ENCODE measurements around the gene TP53INP2. TPM values are rescaled to one million over a fixed set of nuclear protein-coding genes. Genes with fewer than 3 reads are reported as not detected.
A peak's percentile ranks its signal among the peaks of the same experiment; 100 is the strongest.

Gene TP53INP2
- total and polyA plus RNA-seq, 12 donors: 31.7 to 174 (median 129) TPM

GRCh38 chr20:34709044-34709830, 5.1 kb downstream of the TP53INP2 start:
- intact Hi-C loops (cut with DNase I): loop anchor here in 9 of 10 donors (5.0 to 10.0 kb wide), 9 partner anchors 124 to 397 kb away; partner anchors contain the start of gene MAP1LC3A (in 1 of the 9)
- H3K9me3 ChIP-seq: no peaks in the 10 kb centered on the region
- DNase-seq (peak; percentile 84 to 86), ATAC-seq (peak; percentile 57 to 81 (median 69))
- peaks cover 0 to 41% (median 5%) of the 10 kb centered on the region in 9 donors for H3K36me3 ChIP-seq
- H3K27me3 ChIP-seq: no peaks in the 10 kb centered on the region
- TF ChIP-seq CTCF (IDR thresholded peaks at IDR 0.05): no peak
- peaks cover 5 to 90% (median 71%) of the 10 kb centered on the region in 9 donors for H3K4me1 ChIP-seq
- WGBS, 2 donors: 4 to 5% methylated on average over 53 to 59 of the region's 64 CpGs
- H3K27ac ChIP-seq: peak overlapping the region; percentile 70 to 100 (median 97)
- H3K4me3 ChIP-seq: peak overlapping the region; percentile 13 to 78 (median 73)

- Histone ChIP-seq H3K27ac (peak overlapping the region; percentile 70 to 100 (median 97)), H3K4me1 (peaks cover 5 to 88% (median 70%) of the 10 kb centered on the region in 9 donors), H3K27me3 (no peaks in the 10 kb centered on the region), H3K36me3 (peaks cover 0 to 48% (median 5%) of the 10 kb centered on the region in 9 donors), H3K9me3 (no peaks in the 10 kb centered on the region), H3K4me3 (peak overlapping the region; percentile 13 to 78 (median 73))
- ATAC-seq: peak; percentile 32 to 69 (median 50)
- peak; percentile 44 to 72 for DNase-seq
- intact Hi-C loops (cut with DNase I): loop anchor here in 9 of 10 donors (5.0 to 10.0 kb wide), 9 partner anchors 125 to 398 kb away; partner anchors contain the start of gene MAP1LC3A (in 1 of the 9)
- WGBS, 2 donors: 6 to 10% methylated on average over 41 to 61 of the region's 61 CpGs
- TF ChIP-seq CTCF (IDR thresholded peaks at IDR 0.05): peak in 6 of 9 donors; percentile 31 to 56 (median 38)
These were observed 5.9 kb downstream of the TP53INP2 start for GRCh38 chr20:34709831-34710567.

GRCh38 chr20:34710568-34710839, 6.4 kb downstream of the TP53INP2 start:
- peak overlapping the region in 7 of 10 donors; percentile 62 to 100 (median 99) for H3K27ac ChIP-seq
- intact Hi-C loops (cut with DNase I): no loop called here
- no peak for DNase-seq
- TF ChIP-seq CTCF (IDR thresholded peaks at IDR 0.05): no peak
- ATAC-seq: no peak
- peaks cover 5 to 82% (median 65%) of the 10 kb centered on the region in 9 donors for H3K4me1 ChIP-seq
- peak overlapping the region in 5 of 10 donors; percentile 72 to 77 (median 75) for H3K4me3 ChIP-seq
- H3K36me3 ChIP-seq: peaks cover 0 to 53% (median 10%) of the 10 kb centered on the region in 9 donors
- no peaks in the 10 kb centered on the region for H3K27me3 ChIP-seq
- no peaks in the 10 kb centered on the region for H3K9me3 ChIP-seq

GRCh38 chr20:34710861-34711574, 6.9 kb downstream of the TP53INP2 start:
- no peaks in the 10 kb centered on the region for H3K27me3 ChIP-seq
- peak overlapping the region in 4 of 10 donors; percentile 62 to 100 (median 97) for H3K27ac ChIP-seq
- TF ChIP-seq CTCF (IDR thresholded peaks at IDR 0.05): no peak
- H3K4me1 ChIP-seq: peaks cover 5 to 77% (median 60%) of the 10 kb centered on the region in 9 donors
- ATAC-seq (no peak), DNase-seq (no peak)
- H3K9me3 ChIP-seq: no peaks in the 10 kb centered on the region
- intact Hi-C loops (cut with DNase I): no loop called here
- H3K4me3 ChIP-seq: no peak overlapping the region
- H3K36me3 ChIP-seq: peaks cover 0 to 58% (median 14%) of the 10 kb centered on the region in 9 donors
- 83 to 91% methylated on average over 9 of the region's 9 CpGs for WGBS, 2 donors

Data from heart right ventricle (tissue), 16 donors.